Measurements from ENCODE around the gene SRRM5.
A peak's percentile ranks its signal among the peaks of the same experiment; 100 is the strongest.
"Not testable (repeated sequence)": the region's sequence is repeated elsewhere in the genome, so short reads cannot be mapped to it uniquely, and the experiment has no call there.

The SRRM5 gene

DNA sequence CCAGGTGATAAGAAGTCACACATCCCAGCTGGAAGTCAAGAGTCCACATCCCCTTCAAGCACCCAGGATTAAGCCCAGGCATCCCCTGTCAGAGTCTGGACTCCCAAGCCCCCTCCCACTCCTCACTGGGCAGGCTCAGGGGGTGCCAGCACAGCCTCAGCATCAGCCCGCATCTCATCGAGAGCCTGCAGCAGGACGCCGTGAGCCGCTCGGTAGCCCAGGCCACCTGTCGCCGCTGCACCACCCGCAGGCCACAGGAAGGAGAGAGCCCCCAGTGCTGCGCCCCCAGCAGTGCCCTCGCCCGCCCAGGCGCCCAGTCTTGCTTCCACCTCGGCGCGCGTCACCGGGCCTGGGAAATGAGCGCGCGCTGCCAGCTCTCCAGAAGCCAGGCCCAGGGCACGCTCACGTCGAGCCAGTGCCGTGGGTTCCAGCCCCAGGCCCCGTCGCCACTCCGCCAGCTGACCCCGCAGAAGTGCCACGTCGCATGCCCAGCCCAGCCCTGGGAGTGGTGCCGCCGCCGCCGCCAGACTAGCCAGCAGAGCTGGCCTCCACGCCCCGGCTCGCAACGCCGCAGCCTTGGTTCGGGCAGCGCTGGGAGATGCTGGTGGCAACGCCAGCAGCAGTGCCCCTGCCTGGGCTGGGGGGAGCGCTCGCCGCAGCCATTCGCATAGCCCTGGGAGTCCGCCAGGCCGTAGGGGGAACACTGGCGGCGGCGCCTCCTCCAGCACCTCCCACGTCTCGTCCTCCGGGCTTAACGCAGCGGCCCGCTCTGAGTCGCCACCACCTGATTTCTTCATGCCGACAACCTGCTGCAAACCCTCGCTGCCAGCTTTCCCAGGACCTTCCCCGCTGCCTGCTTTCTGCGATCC, 19.8 kb upstream of the SRRM5 start:
- no peak for DNase-seq

DNA sequence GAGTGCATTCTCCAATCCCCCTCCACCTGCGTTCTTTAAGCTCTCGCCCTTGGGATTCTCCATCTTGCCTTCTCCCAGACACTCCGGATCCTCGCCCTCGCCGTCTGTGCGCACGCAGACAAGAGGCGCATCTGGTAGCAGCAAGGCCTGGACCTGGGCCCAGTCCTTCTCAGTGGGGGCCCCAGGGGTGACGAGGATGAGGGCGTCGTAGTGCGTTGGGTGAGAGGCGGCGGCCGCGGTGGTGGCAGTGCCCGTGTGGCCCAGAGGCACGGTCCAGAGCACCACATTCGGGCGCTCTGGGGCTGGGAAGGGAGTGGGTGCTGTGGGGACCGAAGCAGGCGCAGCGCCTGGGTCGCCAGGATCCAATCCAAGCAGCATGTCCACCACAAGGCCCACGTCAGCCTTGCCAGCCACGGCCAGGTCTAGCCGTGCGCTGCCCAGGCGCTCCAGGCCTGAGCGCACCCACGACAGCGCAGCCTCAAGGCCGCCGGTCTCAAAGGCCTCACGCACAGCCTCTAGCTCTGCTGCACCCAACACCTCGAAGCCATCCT, 19.0 kb upstream of the SRRM5 start:
- no peak for DNase-seq

DNA sequence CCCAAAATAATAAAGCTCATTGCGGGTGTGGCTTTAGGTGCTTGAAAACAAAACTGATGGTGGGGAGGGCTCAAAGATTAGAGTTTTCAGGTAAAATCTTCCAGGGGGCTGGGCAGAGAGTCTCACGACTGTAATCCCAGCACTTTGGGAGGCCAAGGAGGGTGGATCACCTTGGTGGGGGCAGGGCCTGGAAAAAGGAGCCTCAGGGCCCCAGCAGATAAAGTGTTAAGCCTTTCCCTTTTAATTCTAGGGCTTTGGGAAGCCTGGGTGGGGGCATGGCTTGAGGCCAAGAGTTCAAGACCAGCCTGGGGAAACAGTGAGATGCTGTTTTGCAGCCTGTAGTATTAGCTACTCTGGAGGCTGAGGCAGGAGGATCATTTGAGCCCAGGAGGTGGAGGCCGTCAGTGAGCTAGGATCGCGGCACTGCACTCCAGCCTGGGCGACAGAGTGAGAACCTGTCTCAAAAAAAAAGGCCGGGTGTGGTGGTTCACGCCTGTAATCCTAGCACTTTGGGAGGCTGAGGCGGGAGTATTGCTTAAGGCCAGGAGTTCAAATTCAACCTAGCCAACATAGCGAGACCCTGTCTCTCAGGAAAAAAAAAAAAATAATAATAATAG, 17.7 kb upstream of the SRRM5 start:
- no peak for DNase-seq

DNA sequence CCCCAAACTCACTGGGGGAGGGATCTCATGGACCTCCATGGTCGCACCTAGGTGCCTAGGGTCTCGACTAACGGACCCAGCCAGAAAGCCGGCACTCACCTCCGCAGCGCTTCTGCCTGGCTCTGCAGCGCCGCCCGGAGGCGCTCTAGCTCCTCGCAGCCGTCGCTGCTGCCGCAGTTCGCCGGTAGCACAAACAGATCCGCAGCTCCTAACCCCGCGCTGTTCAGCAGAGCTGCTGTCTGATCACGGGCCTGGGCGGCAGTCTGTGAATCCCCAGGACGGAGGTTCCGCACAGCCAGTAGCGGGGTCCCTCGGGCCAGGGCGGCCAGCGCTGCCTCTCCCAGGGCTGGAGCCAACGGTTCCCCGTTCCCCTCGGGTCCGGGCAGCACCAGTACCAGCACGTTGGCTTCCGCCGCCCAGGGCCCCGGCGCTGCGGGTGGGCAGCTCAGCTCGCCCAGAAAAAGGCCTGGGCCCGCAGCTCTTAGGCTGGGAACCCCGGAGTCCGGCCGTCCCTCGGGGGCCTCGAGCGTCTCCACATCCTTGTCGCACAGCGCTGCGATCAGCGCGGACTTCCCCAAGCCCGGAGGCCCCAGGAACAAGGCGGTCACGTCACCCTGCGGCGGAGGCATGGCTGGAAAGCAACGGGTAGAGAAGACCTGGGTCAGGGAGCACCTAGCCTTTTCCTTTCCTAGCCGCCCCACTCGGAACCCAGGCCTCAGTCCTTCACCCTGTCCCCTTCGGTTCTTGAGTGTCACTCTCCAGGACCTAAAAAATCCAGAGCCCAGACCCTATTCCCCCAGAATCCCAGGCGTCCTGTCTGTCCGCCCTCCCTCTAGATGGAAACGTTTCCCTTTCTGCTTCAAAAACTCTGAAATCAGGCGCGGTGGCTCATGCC, 16.9 kb upstream of the SRRM5 start:
- peak in 1 of 2 donors; percentile 2 for DNase-seq

DNA sequence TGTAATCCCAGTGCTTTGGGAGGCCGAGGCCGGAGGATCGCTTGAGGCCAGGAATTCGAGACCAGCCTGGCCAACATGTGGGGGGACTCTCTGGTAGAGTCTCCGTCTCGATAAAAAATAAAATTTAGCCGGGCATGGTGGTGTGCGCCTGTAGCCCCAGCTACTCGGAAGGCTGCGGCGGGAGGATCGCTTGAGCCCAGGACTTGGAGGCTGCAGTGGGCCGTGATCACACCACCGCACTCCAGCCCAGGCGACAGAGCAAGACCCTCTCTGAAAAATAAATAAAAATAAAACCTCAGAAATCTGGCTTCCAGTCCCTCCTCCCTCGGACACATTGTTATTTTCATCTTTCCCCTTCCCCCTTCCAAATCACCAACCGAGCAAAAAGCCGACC, 16.3 kb upstream of the SRRM5 start:
- no peak for DNase-seq

DNA sequence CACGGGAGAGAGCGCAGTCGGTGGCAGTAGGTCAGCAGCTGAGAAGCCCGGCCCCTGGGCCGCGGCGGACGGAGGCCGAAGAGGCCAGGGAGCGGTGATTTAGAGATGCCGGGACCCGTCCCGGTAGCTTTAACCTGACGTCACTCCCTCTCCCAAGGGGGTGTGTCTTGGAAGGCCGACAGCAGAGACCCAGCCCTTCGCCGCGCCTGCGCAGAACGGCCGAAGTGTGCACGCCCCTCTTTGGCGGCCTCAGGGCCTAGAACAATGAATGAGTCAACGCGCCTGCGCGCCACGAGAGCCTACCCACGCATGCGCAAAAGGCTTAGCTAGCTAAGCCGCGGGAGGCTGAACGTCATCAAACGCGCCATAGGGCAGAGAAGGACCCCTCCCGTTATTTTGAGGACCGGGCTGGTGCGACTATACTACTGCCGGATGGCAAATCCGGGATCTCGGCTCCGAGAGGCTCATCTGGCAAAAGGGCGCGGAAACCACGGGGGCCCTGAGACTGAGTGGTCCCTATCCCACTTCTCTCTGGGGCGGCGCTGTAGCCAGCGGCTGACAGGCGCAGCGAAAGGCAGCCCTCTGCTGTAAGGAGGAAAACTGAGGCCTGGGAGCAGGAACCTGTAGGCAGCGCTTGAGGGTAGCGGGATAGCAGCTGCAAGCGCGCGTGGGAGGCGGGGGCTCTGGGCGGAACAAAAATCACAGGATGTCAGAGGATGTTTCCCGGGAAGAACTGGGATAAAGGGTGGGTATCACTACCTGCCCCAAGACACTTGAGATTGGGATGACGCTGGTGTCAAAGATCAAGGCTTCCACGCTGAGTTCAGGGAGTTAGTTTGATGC, 15.7 kb upstream of the SRRM5 start, which contains the start of the genes IRGQ and ZNF576:
Gene IRGQ (minus strand): TSS at position 136 of the 843 bp plus-strand sequence. CDS start 796 bp downstream, outside the sequence.
Gene ZNF576 (plus strand): TSS at position 597 of the 843 bp plus-strand sequence. CDS start 514 bp downstream, outside the sequence.
- DNase-seq, result peak; percentile 98 to 99

DNA sequence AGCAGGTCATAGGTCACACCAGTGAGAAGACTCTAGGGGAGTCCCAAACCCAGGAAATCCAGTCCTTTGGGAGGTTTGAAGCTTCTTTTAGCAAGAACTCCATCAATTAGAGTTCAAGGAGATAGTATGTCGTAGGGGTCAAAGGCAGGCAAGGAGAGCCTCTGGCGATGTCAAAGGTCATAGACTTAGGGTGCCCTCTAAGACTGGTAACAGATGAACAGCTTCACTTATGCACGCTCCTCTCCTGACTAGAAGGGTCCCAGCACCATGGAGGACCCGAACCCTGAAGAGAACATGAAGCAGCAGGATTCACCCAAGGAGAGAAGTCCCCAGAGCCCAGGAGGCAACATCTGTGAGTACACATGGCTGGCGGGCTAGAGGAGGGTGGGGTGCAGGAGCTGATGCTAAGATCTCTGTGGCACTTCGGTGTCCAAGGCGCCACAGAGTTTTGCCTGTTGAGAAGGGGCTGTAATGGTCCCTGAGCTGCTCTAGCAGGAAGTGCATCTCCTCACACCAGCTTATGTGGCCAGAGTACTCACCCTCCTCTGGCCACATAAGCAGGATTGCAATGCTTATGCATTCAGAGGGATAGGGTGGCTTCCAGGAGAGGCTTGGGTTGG, 14.9 kb upstream of the SRRM5 start:
- no peak for DNase-seq

DNA sequence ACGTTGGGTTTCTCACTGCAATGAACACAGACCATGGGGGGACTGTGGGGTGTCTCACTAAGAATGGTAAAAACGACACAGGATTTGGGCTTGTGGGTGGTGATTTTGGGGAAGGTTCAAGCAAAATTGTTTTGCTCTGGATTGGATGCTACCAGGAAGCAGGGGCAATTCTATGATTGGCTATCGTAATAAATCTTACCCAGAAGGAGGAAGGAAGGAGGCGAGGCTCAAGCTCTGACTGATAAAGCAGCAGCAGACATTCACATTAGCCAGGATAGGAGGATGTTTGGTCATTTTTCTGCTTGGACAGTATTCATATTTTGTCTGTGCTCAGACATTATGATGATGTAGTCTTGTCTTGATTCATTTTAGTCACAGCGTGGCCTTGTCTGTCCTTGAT, 14.0 kb upstream of the SRRM5 start:
- DNase-seq, result no peak

DNA sequence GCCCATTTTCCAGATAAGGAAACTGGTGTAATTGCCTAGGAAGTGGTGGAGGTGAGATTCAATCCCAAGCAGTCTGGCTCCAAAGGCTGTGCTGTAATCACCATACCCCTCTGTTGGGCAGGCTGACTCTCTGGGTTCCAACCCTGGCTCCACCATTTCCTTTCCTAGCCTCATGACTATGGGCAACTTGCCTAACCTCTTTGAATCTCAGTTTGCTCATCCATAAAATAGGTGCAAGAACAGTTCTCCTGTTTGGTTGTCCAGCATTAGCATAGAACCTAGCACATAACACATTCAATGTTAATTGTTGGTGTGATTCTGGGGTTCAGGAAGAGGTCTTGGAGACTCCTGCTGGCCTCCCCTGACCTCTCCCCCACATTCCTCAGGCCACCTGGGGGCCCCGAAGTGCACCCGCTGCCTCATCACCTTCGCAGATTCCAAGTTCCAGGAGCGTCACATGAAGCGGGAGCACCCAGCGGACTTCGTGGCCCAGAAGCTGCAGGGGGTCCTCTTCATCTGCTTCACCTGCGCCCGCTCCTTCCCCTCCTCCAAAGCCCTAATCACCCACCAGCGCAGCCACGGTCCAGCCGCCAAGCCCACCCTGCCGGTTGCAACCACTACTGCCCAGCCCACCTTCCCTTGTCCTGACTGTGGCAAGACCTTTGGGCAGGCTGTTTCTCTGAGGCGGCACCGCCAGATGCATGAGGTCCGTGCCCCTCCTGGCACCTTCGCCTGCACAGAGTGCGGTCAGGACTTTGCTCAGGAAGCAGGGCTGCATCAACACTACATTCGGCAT, 13.2 kb upstream of the SRRM5 start:
- DNase-seq, result no peak

DNA sequence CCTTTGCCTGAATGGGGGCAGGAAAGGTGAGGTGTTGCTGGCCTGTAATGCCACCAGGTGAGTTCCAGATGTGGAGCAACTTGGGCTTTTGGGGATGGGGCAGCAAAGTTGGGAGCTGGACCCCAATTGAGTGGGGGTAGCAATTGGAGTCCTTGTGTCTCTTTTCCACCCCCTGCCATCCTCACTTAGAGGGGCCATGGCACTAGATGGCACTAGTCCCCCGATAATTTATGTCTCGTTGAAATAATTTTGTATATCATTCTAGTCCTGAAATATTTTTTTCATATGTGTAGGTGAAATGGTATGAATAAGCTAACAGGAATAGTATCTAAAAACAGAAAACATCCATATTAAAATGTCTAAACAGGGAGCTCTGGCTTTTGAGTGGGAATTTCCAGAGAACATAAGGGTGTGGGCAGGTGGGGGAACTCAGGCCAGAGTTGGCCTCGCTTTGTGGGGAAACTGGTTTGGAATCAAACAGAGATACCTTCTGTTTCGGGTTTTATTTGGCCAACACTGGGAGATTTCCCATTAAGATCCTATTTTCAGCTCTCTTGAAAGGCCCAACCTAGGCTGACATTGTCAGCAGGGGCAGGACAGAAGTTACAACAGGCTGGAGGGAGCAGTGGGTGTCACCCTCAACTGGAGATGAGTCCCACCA, 12.1 kb upstream of the SRRM5 start:
- peak in 1 of 2 donors; percentile 11 for DNase-seq

DNA sequence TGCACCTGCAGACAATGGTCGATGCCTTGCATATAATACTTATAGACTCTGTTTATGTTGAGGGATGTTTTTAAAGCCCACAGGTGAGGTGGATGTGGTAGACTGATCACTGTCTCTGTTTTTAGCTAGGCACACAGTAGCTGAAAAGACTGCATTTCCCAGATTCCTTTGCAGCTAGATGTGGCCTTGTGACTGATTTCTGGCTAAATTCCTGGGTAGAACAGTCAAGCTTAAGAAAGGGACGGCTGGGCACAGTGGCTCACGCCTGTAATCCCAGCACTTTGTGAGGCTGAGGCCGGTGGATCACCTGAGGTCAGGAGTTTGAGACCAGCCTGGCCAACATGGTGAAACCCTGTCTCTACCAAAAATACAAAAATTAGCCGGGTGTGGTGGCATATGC, 11.6 kb upstream of the SRRM5 start:
- DNase-seq, result not testable (repeated sequence)

DNA sequence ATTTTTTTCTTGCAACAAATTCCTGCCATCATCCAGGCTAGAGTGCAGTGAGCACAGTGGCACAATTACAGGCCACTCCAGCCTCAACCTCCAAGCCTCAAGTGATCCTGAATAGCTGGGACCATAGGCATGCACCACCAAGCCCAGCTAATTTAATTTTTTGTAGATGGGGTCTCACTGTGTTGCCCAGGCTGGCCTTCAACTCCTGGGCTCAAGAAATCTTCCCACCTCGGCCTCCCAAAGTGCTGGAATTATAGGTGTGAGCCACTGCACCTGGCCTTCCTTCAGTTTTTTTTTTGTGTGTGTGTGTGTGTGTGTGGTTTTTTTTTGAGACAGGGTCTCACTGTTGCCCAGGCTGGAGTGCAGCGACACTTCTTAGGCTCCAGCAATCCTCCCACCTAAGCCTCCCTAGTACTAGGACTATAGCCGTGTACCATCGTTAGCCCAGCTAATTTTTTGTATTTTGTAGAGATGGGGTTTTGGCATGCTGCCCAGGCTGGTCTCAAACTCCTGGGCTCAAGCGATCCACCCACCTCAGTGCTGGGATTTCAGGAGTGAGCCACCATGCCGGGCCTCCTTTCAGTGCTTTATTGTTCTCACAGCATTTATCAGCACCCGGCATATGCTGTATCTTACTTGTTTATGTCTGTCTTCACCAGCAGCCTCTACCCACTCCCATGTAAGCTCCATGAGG, 5.9 kb upstream of the SRRM5 start:
- DNase-seq, result no peak

DNA sequence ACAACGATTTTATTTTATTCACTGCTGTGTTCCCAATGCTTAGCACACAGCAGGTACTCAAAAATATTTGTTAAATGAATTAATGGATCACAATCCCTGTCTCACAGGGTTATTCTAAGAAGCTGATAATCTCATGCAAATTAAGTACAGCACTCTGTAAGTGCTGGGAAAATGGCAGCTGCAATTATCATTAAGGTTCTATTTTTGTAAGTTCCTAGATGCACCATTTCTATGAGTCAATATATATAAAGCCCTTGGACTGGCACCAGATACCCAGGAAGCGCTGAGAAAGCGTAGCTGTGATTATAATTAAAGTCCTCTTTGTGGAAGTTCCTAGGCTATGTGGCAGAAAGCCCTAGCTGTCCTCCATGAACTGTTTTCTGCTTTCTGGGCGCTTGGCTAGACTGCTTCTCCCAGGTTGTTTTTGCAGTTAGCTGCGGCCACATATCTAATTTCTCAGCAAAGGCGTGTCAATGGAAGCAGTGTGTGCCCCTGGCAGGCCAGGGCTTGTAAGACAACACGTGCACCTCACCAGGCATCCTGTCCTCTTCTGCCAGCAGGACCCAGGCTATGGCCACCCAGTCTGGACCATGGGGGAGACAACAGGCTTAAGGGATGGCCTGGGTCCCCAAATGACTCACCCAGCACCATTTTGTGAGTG, 5.2 kb upstream of the SRRM5 start:
- no peak for DNase-seq

DNA sequence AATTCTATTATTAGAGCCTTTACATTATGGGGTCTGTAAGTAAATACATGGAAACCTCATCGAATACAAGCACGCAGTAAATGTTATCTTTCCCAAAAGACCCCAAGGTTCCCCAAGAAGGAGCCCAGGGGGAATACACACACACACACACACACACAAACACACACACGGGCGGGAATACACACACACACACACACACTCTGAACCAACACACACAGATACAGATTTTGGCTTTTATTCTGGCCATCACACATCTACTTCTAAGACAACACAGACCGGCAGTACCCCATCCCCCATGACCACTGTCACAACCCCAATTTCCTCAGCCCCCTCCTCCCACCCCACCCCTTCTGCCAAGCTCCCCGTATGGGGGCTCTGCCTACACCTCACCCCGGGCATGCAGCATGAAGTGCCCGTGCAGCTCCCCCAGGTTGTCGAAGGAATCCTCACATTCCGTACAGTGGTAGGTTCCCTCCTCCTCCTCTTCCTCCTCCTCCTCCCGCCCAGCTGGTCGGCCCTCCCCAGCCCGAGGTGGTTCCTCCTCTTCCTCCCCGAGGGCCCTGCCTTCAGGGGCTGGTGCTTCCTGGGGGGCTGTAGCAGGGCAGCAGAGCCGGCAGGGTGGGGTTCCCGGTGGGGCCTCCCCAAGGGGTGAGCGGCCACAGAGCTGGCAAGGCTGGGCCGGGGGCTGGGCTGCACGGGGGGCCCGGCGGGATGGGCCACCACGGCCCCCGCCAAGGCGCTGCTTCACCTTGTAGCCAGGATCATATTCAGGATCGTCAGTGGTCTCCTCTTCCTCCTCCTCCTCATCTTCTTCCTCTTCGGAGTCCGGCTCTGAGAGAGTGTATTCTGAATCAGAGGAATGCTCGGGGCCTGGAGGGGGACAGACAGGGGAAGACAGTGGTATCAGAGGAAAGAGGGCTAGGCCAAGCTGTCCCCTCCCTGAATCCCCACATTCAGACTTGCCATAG, 4.4 kb upstream of the SRRM5 start:
- DNase-seq, result no peak

DNA sequence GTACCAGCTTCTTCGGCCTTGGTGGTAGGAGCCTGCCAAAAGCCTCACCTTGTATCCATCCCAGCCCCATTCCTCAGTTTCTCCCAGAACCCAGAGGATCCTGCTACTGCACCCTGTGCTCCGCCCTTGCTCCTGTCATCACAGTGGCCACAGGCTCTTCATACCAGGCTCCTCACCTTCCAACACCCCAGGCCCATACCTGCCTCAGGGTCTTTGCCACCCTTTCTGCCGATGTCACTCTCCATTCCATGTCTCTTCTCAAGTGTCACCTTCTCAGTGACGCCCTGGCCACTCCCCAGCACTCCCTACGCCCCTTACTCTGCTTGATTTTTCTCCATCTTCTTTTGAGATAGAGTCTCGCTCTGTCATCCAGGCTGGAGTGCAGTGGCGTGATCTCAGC, 2.0 kb upstream of the SRRM5 start:
- no peak for DNase-seq

DNA sequence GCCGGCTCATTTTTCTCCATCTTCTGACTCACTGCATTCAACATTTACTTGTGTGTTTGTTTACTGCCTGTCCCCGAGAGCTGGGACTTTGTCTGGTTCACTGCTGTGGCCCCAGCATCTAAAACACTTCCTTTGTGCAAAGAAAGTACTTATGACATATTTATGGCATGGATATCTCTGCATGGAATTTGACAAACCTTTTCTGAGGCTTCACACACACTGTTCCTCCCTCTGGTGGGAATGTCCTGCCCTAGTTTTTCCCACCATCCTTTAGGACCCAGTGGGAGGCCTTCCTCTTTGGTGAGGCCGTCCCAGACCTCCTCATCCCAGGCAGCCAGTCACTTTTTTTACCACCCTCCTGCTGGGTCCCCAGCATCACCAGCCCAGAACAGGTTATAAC, 1.4 kb upstream of the SRRM5 start:
- no peak for DNase-seq

DNA sequence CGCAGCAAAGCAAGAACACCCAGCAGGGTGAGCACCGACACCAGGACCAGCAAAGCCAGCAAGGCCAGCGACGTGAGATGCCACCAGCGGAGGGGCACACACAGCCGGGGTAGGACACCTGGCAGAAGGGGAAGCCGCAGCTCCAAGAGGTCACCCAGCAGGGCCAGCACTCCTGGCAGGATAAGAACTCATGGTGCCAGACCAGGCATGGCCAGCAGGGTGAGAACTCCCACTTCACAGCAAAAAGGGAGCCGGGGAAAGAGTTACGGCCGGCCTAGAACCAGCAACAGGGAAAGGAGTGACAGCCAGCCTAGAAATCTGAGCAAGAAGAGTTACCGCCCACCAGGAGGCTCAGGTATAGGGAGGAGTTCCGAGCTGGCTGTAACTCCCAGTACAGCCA, 486 bp downstream of the SRRM5 start:
- no peak for DNase-seq

DNA sequence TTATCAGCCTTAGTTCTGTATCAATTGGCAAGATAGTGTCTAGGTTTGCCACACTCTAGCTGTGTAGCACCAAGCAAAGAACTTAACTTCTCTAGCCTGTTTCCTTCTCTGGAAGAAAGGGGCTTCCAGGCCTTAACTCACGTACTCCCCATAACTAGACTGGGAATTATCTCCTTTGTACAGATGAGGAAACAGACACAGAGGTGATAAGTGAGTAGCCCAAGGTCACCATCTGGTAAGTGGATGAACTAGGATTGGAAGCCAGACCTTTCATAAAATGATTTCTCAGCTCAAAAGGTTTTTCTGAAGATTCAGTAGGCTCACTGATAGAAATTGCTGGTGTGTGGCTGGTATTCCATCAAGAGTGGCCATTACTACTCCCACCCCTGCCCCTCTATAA, 4.4 kb downstream of the SRRM5 start:
- DNase-seq, result no peak
